ENCODE measurements around the gene CEP126.

CEP126 gene

DNA sequence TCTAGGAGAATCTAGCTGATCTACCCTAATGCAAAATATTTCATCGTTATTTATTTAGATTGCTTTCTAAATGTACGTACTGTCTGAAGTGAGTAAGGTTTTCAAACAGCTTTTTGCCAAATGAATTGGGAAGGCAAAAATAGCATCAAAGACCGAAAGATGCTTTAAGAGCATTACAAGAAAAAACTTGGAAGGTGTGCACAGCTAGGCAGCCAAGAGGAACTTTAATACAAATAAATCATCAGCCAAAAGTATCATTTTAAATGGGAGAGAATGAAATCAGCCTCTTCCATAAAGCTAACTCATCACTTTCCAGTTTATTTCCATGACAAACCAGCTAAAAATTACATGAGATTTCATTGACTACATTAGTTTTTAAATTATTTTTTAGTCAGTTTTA is 102.2 kb downstream of the CEP126 start:
- TF ChIP-seq MYC (IDR thresholded peaks at IDR 0.05; ENCODE audit: low read depth, low read length) (no peak), MAX (IDR thresholded peaks at IDR 0.05; ENCODE audit: low read depth, low read length) (no peak), CTCF (IDR thresholded peaks at IDR 0.05; ENCODE audit: low read depth, low read length) (no peak), POLR2A (IDR thresholded peaks at IDR 0.05; ENCODE audit: extremely low read depth, insufficient read length) (no peak)
- no peak for DNase-seq (ENCODE audit: low read depth)
- no peak overlapping the region for H3K4me3 ChIP-seq (ENCODE audit: low read depth, low read length)

GRCh38 chr11:102026217-102026616 is 111.4 kb downstream of the CEP126 start:
- DNase-seq (ENCODE audit: low read depth), result no peak
- H3K4me3 ChIP-seq (ENCODE audit: low read depth, low read length), result no peak overlapping the region
- TF ChIP-seq POLR2A (IDR thresholded peaks at IDR 0.05; ENCODE audit: extremely low read depth, insufficient read length) (no peak), MAX (IDR thresholded peaks at IDR 0.05; ENCODE audit: low read depth, low read length) (no peak), CTCF (IDR thresholded peaks at IDR 0.05; ENCODE audit: low read depth, low read length) (no peak), MYC (IDR thresholded peaks at IDR 0.05; ENCODE audit: low read depth, low read length) (no peak)

GRCh38 chr11:102026959-102027358 is 112.1 kb downstream of the CEP126 start:
- TF ChIP-seq MYC (IDR thresholded peaks at IDR 0.05; ENCODE audit: low read depth, low read length) (no peak), CTCF (IDR thresholded peaks at IDR 0.05; ENCODE audit: low read depth, low read length) (no peak), MAX (IDR thresholded peaks at IDR 0.05; ENCODE audit: low read depth, low read length) (no peak), POLR2A (IDR thresholded peaks at IDR 0.05; ENCODE audit: extremely low read depth, insufficient read length) (no peak)
- H3K4me3 ChIP-seq (ENCODE audit: low read depth, low read length), result no peak overlapping the region
- no peak for DNase-seq (ENCODE audit: low read depth)

DNA sequence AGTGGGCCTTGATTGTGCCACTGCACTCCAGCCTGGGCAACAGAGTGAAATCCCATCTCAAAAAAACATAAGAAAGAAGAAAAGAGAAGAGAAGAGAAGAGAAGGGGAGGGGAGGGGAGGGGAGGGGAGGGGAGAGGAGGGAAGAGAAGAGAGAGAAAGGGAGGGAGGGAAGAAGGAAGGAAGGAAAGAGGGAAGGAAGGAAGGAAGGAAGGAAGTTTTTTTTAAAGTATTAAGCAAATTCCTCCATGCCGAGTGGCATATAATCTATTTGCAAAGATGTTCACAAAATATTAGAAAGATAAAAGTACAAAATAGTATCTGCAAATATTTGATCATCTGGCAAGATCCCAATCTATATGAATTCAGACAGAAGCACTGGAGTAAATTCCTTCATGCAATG is 121.9 kb downstream of the CEP126 start:
- no peak for TF ChIP-seq POLR2A (IDR thresholded peaks at IDR 0.05; ENCODE audit: extremely low read depth, insufficient read length)
- no peak for TF ChIP-seq CTCF (IDR thresholded peaks at IDR 0.05; ENCODE audit: low read depth, low read length)
- TF ChIP-seq MYC (IDR thresholded peaks at IDR 0.05; ENCODE audit: low read depth, low read length), result no peak
- no peak for TF ChIP-seq MAX (IDR thresholded peaks at IDR 0.05; ENCODE audit: low read depth, low read length)
- no peak for DNase-seq (ENCODE audit: low read depth)
- no peak overlapping the region for H3K4me3 ChIP-seq (ENCODE audit: low read depth, low read length)

GRCh38 chr11:102046841-102047240 is 132.0 kb downstream of the CEP126 start:
- no peak for DNase-seq (ENCODE audit: low read depth)
- H3K4me3 ChIP-seq (ENCODE audit: low read depth, low read length), result no peak overlapping the region
- no peak for TF ChIP-seq POLR2A (IDR thresholded peaks at IDR 0.05; ENCODE audit: extremely low read depth, insufficient read length)
- no peak for TF ChIP-seq MAX (IDR thresholded peaks at IDR 0.05; ENCODE audit: low read depth, low read length)
- TF ChIP-seq CTCF (IDR thresholded peaks at IDR 0.05; ENCODE audit: low read depth, low read length), result no peak
- no peak for TF ChIP-seq MYC (IDR thresholded peaks at IDR 0.05; ENCODE audit: low read depth, low read length)
